Mononuclear cell (primary cell): Measurements from ENCODE around the gene ADGRG1. TPM values are rescaled to one million over a fixed set of nuclear protein-coding genes. Genes with fewer than 3 reads are reported as not detected.

ENCODE experiments used
- H3K27me3 ChIP-seq: 2 replicates; pipeline ENCODE4 v1.6.0; 2011; ENCODE audit warnings: low read length, control low read depth; ENCODE audit not compliant: insufficient read depth
- H3K4me1 ChIP-seq: 2 replicates; pipeline ENCODE4 v1.5.1; 2011; ENCODE audit warnings: mild to moderate bottlenecking, low read length, control low read depth; ENCODE audit not compliant: insufficient read depth
- H3K4me3 ChIP-seq: 2 replicates; pipeline ENCODE4 v1.5.1; 2011; ENCODE audit warnings: mild to moderate bottlenecking, low read length, moderate library complexity
- H3K9me3 ChIP-seq: 2 replicates; pipeline ENCODE4 v1.5.1; 2011; ENCODE audit warnings: low read depth, mild to moderate bottlenecking, control low read depth, low read length
- total RNA-seq: library from RNA; depleted of rRNA; stranded (reverse); fragments of >200 nt; gene quantifications from one replicate; pipeline ENCODE4 v1.2.3, GENCODE V29; 2012

Gene ADGRG1
- total RNA-seq, 1 donor: 12.2 TPM

GRCh38 chr16:57645169-57645568 lies 16.7 kb downstream of the ADGRG1 start:
- Histone ChIP-seq H3K4me1 (peaks cover 31% of the 10 kb centered on the region), H3K27me3 (no peaks in the 10 kb centered on the region), H3K4me3 (no peak overlapping the region), H3K9me3 (no peaks in the 10 kb centered on the region)

- Histone ChIP-seq H3K4me1 (peaks cover 34% of the 10 kb centered on the region), H3K9me3 (no peaks in the 10 kb centered on the region), H3K27me3 (no peaks in the 10 kb centered on the region), H3K4me3 (no peak overlapping the region)
Measured at GRCh38 chr16:57645691-57646387, 17.4 kb downstream of the ADGRG1 start.

- Histone ChIP-seq H3K27me3 (no peaks in the 10 kb centered on the region), H3K4me3 (no peak overlapping the region), H3K4me1 (peaks cover 36% of the 10 kb centered on the region), H3K9me3 (no peaks in the 10 kb centered on the region)
Measured at GRCh38 chr16:57646388-57647039, 18.1 kb downstream of the ADGRG1 start.

- Histone ChIP-seq H3K9me3 (no peaks in the 10 kb centered on the region), H3K4me3 (peak overlapping the region; percentile 12), H3K4me1 (peaks cover 44% of the 10 kb centered on the region), H3K27me3 (no peaks in the 10 kb centered on the region)
Measured at GRCh38 chr16:57647136-57647875, 18.9 kb downstream of the ADGRG1 start.

- H3K9me3 ChIP-seq: no peaks in the 10 kb centered on the region
- H3K4me1 ChIP-seq: peaks cover 45% of the 10 kb centered on the region
- no peaks in the 10 kb centered on the region for H3K27me3 ChIP-seq
- H3K4me3 ChIP-seq: peak overlapping the region; percentile 12
Measured at GRCh38 chr16:57648125-57648524, 19.7 kb downstream of the ADGRG1 start.

GRCh38 chr16:57648581-57649442 lies 20.4 kb downstream of the ADGRG1 start:
- Histone ChIP-seq H3K4me1 (peaks cover 46% of the 10 kb centered on the region), H3K27me3 (no peaks in the 10 kb centered on the region), H3K9me3 (no peaks in the 10 kb centered on the region), H3K4me3 (peak overlapping the region; percentile 12)

- no peaks in the 10 kb centered on the region for H3K27me3 ChIP-seq
- H3K4me1 ChIP-seq: peaks cover 49% of the 10 kb centered on the region
Measured at GRCh38 chr16:57649443-57649751, 21.0 kb downstream of the ADGRG1 start.

GRCh38 chr16:57649846-57650245 lies 21.4 kb downstream of the ADGRG1 start:
- Histone ChIP-seq H3K9me3 (no peaks in the 10 kb centered on the region), H3K4me3 (no peak overlapping the region), H3K4me1 (peaks cover 49% of the 10 kb centered on the region), H3K27me3 (no peaks in the 10 kb centered on the region)

More at GRCh38 chr16:57649443-57649751, 21.0 kb downstream of the ADGRG1 start:
- Histone ChIP-seq H3K4me3 (no peak overlapping the region), H3K9me3 (no peaks in the 10 kb centered on the region)

- Histone ChIP-seq H3K9me3 (no peaks in the 10 kb centered on the region), H3K4me3 (no peak overlapping the region), H3K4me1 (peaks cover 61% of the 10 kb centered on the region), H3K27me3 (no peaks in the 10 kb centered on the region)
Measured at GRCh38 chr16:57651344-57652333, 23.2 kb downstream of the ADGRG1 start.

- no peaks in the 10 kb centered on the region for H3K27me3 ChIP-seq
- H3K4me1 ChIP-seq: peaks cover 52% of the 10 kb centered on the region
- H3K9me3 ChIP-seq: no peaks in the 10 kb centered on the region
- H3K4me3 ChIP-seq: no peak overlapping the region
Measured at GRCh38 chr16:57652695-57653471, 24.5 kb downstream of the ADGRG1 start.

- H3K4me1 ChIP-seq: peaks cover 42% of the 10 kb centered on the region
Measured at GRCh38 chr16:57653936-57654335, 25.5 kb downstream of the ADGRG1 start.

GRCh38 chr16:57656342-57656955 lies 28.0 kb downstream of the ADGRG1 start:
- no peaks in the 10 kb centered on the region for H3K9me3 ChIP-seq
- H3K4me1 ChIP-seq: peaks cover 26% of the 10 kb centered on the region
- H3K27me3 ChIP-seq: no peaks in the 10 kb centered on the region
- no peak overlapping the region for H3K4me3 ChIP-seq

More at GRCh38 chr16:57653936-57654335, 25.5 kb downstream of the ADGRG1 start:
- no peaks in the 10 kb centered on the region for H3K27me3 ChIP-seq
- H3K9me3 ChIP-seq: no peaks in the 10 kb centered on the region
- no peak overlapping the region for H3K4me3 ChIP-seq

- no peaks in the 10 kb centered on the region for H3K27me3 ChIP-seq
- peaks cover 18% of the 10 kb centered on the region for H3K4me1 ChIP-seq
- H3K9me3 ChIP-seq: no peaks in the 10 kb centered on the region
- no peak overlapping the region for H3K4me3 ChIP-seq
Measured at GRCh38 chr16:57657228-57657627, 28.8 kb downstream of the ADGRG1 start.
